Psoas muscle (tissue), 8 donors: ENCODE measurements around the gene PALMD. TPM values are rescaled to one million over a fixed set of nuclear protein-coding genes. Genes with fewer than 3 reads are reported as not detected.
A peak's percentile ranks its signal among the peaks of the same experiment; 100 is the strongest.

Experiments
- ATAC-seq, 4 donors: fragments of 200-7000 bp; cut with Tn5 transposase; one replicate each; pipeline ENCODE4 v1.9.1; 2020; ENCODE audit warnings: moderate library complexity in 3 of 4, mild to moderate bottlenecking in 2 of 4
- DNase-seq, 2 donors: peaks; one replicate each; pipeline ENCODE4 v3.0.0-alpha.2; 2020
- H3K27ac ChIP-seq: fragments of 200-600 bp; one replicate; pipeline ENCODE4 v1.8.0; 2022
- H3K27me3 ChIP-seq, 3 donors: fragments of 200-600 bp in 1 of 3; one replicate each; pipeline versions ENCODE4 v1.6.1 to v1.8.0; 2013 to 2022; ENCODE audit warnings: low read length in 2 of 3, mild to moderate bottlenecking in 2 of 3, moderate library complexity in 1 of 3; ENCODE audit not compliant: insufficient read depth in 3 of 3
- H3K36me3 ChIP-seq, 2 donors: fragments of 200-600 bp in 1 of 2; one replicate each; pipeline versions ENCODE4 v1.6.1 to v1.8.0; 2013 to 2022; ENCODE audit warnings: low read depth in 1 of 2, mild to moderate bottlenecking in 1 of 2, moderate library complexity in 1 of 2; ENCODE audit not compliant: insufficient read depth in 1 of 2
- H3K4me1 ChIP-seq: fragments of 200-600 bp; one replicate; pipeline ENCODE4 v1.8.0; 2022
- H3K4me3 ChIP-seq: fragments of 200-600 bp; one replicate; pipeline ENCODE4 v1.8.0; 2022; ENCODE audit warnings: mild to moderate bottlenecking
- H3K9me3 ChIP-seq: fragments of 200-600 bp; one replicate; pipeline ENCODE4 v1.8.0; 2022
- CTCF ChIP-seq: fragments of 200-600 bp; IDR thresholded peaks from one replicate; pipeline ENCODE4 v1.8.0; 2022; ENCODE audit warnings: antibody characterized with exemption
- WGBS, 3 donors: extraction: QIAGEN DNeasy Blood & Tissue Kit; methylation state at CpG; one replicate each; pipeline versions ENCODE4 v1.1.6 to v1.1.7; 2013; 5-methylcytosine and 5-hydroxymethylcytosine counted together
- intact Hi-C, 2 donors: fragments of 100-400 bp; cut with DNase I; formaldehyde crosslinking; loops; one replicate each; pipeline versions ENCODE4 v1.11.0 to v1.14.2; 2022
- polyA plus RNA-seq, 3 donors: library from polyadenylated mRNA; stranded (reverse); fragments of 200-250 nt; gene quantifications; one replicate each; pipeline ENCODE4 v1.2.3, GENCODE V29; 2013
- total RNA-seq, 4 donors: library from RNA; stranded (reverse); fragmentation: NEBNext Ultra II Directional in 2 of 4; extraction: Animal tissue kit (Norgen Biotek cat#: 25700) in 2 of 4; gene quantifications; one replicate each; pipeline versions ENCODE4 v1.2.1 to v1.2.4, GENCODE V29; 2021 to 2023
- donor health status: healthy with polysubstance abuse.
- donor health status: DM: no; HTN: no; CAD: no; lungs with moderate emphysema.
- donor health status: Bipolar disorder and iron deficiency.
- donor health status: healthy.
- donor health status: DM: yes; HTN: yes; CAD: no.
- donor health status: DM: no; HTN: no; CAD: no.
- donor health status: DM: no; HTN: no; CAD: no.
- donor health status: DM: yes; HTN: yes; CAD: no.

The PALMD gene
- total and polyA plus RNA-seq, 7 donors: 46.2 to 219 (median 101) TPM

- Histone ChIP-seq H3K36me3 (peaks cover 8 to 70% of the 10 kb centered on the region in 2 donors), H3K4me1 (peaks cover 71% of the 10 kb centered on the region), H3K27me3 (no peaks in the 10 kb centered on the region), H3K27ac (peak overlapping the region; percentile 86), H3K4me3 (no peak overlapping the region), H3K9me3 (no peaks in the 10 kb centered on the region)
- DNase-seq (no peak), ATAC-seq (no peak)
- TF ChIP-seq CTCF: no peak
- 70 to 77% (median 76%) methylated on average over 4 of the region's 4 CpGs for WGBS, 3 donors
- intact Hi-C loops: no loop called here
These were observed 36.4 kb downstream of the PALMD start for GRCh38 chr1:99682291-99682751.

GRCh38 chr1:99685516-99686180 is 39.7 kb downstream of the PALMD start:
- Histone ChIP-seq H3K4me3 (no peak overlapping the region), H3K4me1 (peaks cover 55% of the 10 kb centered on the region), H3K9me3 (no peaks in the 10 kb centered on the region), H3K36me3 (peaks cover 12 to 70% of the 10 kb centered on the region in 2 donors), H3K27ac (peak overlapping the region; percentile 86), H3K27me3 (no peaks in the 10 kb centered on the region)
- 5% methylated on average over 6 of the region's 6 CpGs for WGBS, 3 donors
- ATAC-seq (peak; percentile 90 to 96 (median 95)), DNase-seq (peak; percentile 86 to 94)
- peak; percentile 61 for TF ChIP-seq CTCF
- intact Hi-C loops: loop anchor here (1.0 to 5.0 kb wide), 3 partner anchors 38 to 143 kb away; partner anchors contain the start of gene PALMD (in 1 of the 2)

GRCh38 chr1:99691175-99691574 is 45.3 kb downstream of the PALMD start:
- ATAC-seq: no peak
- intact Hi-C loops: no loop called here

GRCh38 chr1:99696616-99697015 is 50.7 kb downstream of the PALMD start:
- H3K4me1 ChIP-seq: peaks cover 3% of the 10 kb centered on the region
- DNase-seq (no peak), ATAC-seq (peak; percentile 38 to 53 (median 44))
- H3K27ac ChIP-seq: no peak overlapping the region
- 59 to 83% (median 76%) methylated on average over 2 of the region's 2 CpGs for WGBS, 3 donors
- no peaks in the 10 kb centered on the region for H3K27me3 ChIP-seq
- TF ChIP-seq CTCF: no peak
- H3K36me3 ChIP-seq: peaks cover 8 to 37% of the 10 kb centered on the region in 2 donors
- H3K9me3 ChIP-seq: no peaks in the 10 kb centered on the region
- no peak overlapping the region for H3K4me3 ChIP-seq
- intact Hi-C loops: no loop called here

More at GRCh38 chr1:99691175-99691574, 45.3 kb downstream of the PALMD start:
- no peak for TF ChIP-seq CTCF
- Histone ChIP-seq H3K36me3 (peaks cover 17 to 92% of the 10 kb centered on the region in 2 donors), H3K27me3 (no peaks in the 10 kb centered on the region), H3K9me3 (no peaks in the 10 kb centered on the region), H3K4me1 (peaks cover 13% of the 10 kb centered on the region), H3K4me3 (no peak overlapping the region), H3K27ac (peak overlapping the region; percentile 31)
- DNase-seq: no peak
- WGBS, 3 donors: 67 to 73% (median 71%) methylated on average over 2 of the region's 2 CpGs
